Psoas muscle (tissue), 8 donors: ENCODE results near the gene EXOSC5. TPM values are rescaled to one million over a fixed set of nuclear protein-coding genes. Genes with fewer than 3 reads are reported as not detected.

Experiments used
- ATAC-seq, 4 donors: fragments of 200-7000 bp; cut with Tn5 transposase; one replicate each; pipeline ENCODE4 v1.9.1; 2020; ENCODE audit warnings: moderate library complexity in 3 of 4, mild to moderate bottlenecking in 2 of 4
- DNase-seq, 2 donors: peaks; one replicate each; pipeline ENCODE4 v3.0.0-alpha.2; 2020
- H3K27ac ChIP-seq: fragments of 200-600 bp; one replicate; pipeline ENCODE4 v1.8.0; 2022
- H3K27me3 ChIP-seq, 3 donors: fragments of 200-600 bp in 1 of 3; one replicate each; pipeline versions ENCODE4 v1.6.1 to v1.8.0; 2013 to 2022; ENCODE audit warnings: low read length in 2 of 3, mild to moderate bottlenecking in 2 of 3, moderate library complexity in 1 of 3; ENCODE audit not compliant: insufficient read depth in 3 of 3
- H3K36me3 ChIP-seq, 2 donors: fragments of 200-600 bp in 1 of 2; one replicate each; pipeline versions ENCODE4 v1.6.1 to v1.8.0; 2013 to 2022; ENCODE audit warnings: low read depth in 1 of 2, mild to moderate bottlenecking in 1 of 2, moderate library complexity in 1 of 2; ENCODE audit not compliant: insufficient read depth in 1 of 2
- H3K4me1 ChIP-seq: fragments of 200-600 bp; one replicate; pipeline ENCODE4 v1.8.0; 2022
- H3K4me3 ChIP-seq: fragments of 200-600 bp; one replicate; pipeline ENCODE4 v1.8.0; 2022; ENCODE audit warnings: mild to moderate bottlenecking
- H3K9me3 ChIP-seq: fragments of 200-600 bp; one replicate; pipeline ENCODE4 v1.8.0; 2022
- CTCF ChIP-seq: fragments of 200-600 bp; IDR thresholded peaks from one replicate; pipeline ENCODE4 v1.8.0; 2022; ENCODE audit warnings: antibody characterized with exemption
- WGBS, 3 donors: extraction: QIAGEN DNeasy Blood & Tissue Kit; methylation state at CpG; one replicate each; pipeline versions ENCODE4 v1.1.6 to v1.1.7; 2013; 5-methylcytosine and 5-hydroxymethylcytosine counted together
- intact Hi-C, 2 donors: fragments of 100-400 bp; cut with DNase I; formaldehyde crosslinking; loops; one replicate each; pipeline versions ENCODE4 v1.11.0 to v1.14.2; 2022
- polyA plus RNA-seq, 3 donors: library from polyadenylated mRNA; stranded (reverse); fragments of 200-250 nt; gene quantifications; one replicate each; pipeline ENCODE4 v1.2.3, GENCODE V29; 2013
- total RNA-seq, 4 donors: library from RNA; stranded (reverse); fragmentation: NEBNext Ultra II Directional in 2 of 4; extraction: Animal tissue kit (Norgen Biotek cat#: 25700) in 2 of 4; gene quantifications; one replicate each; pipeline versions ENCODE4 v1.2.1 to v1.2.4, GENCODE V29; 2021 to 2023
- donor health status: healthy with polysubstance abuse.
- donor health status: DM: no; HTN: no; CAD: no; lungs with moderate emphysema.
- donor health status: Bipolar disorder and iron deficiency.
- donor health status: healthy.
- donor health status: DM: yes; HTN: yes; CAD: no.
- donor health status: DM: no; HTN: no; CAD: no.
- donor health status: DM: no; HTN: no; CAD: no.
- donor health status: DM: yes; HTN: yes; CAD: no.

The EXOSC5 gene
- total and polyA plus RNA-seq, 7 donors: 25.4 to 78.8 (median 41.9) TPM

GRCh38 chr19:41341669-41342490, 55.3 kb downstream of the EXOSC5 start:
- DNase-seq (no peak), ATAC-seq (no peak)
- no peaks in the 10 kb centered on the region for H3K27me3 ChIP-seq
- H3K4me3 ChIP-seq: no peak overlapping the region
- no peak for TF ChIP-seq CTCF
- no peak overlapping the region for H3K27ac ChIP-seq
- H3K4me1 ChIP-seq: no peaks in the 10 kb centered on the region
- intact Hi-C loops: no loop called here
- no peaks in the 10 kb centered on the region for H3K9me3 ChIP-seq
- peaks cover 0 to 6% of the 10 kb centered on the region in 2 donors for H3K36me3 ChIP-seq
- WGBS, 3 donors: 87 to 90% (median 88%) methylated on average over 20 of the region's 20 CpGs

GRCh38 chr19:41339936-41340335, 57.2 kb downstream of the EXOSC5 start:
- Histone ChIP-seq H3K27me3 (no peaks in the 10 kb centered on the region), H3K9me3 (no peaks in the 10 kb centered on the region), H3K27ac (no peak overlapping the region), H3K36me3 (peaks cover 0 to 3% of the 10 kb centered on the region in 2 donors), H3K4me3 (no peak overlapping the region), H3K4me1 (no peaks in the 10 kb centered on the region)
- intact Hi-C loops: no loop called here
- TF ChIP-seq CTCF: no peak
- DNase-seq (no peak), ATAC-seq (no peak)
- WGBS, 3 donors: 95 to 97% (median 97%) methylated on average over 5 of the region's 5 CpGs

Other genes with a start within 250 kb of the EXOSC5 start
- gene CYP2S1, start 204.1 kb downstream of the EXOSC5 start, total RNA-seq: 1 to 10 TPM in 1 of 4 donors, under 1 TPM in 3; 0.27 to 1.1 (median 0.62) TPM
- gene CYP2S1, start 204.1 kb downstream of the EXOSC5 start, polyA plus RNA-seq: under 1 TPM; 0.10 to 0.56 (median 0.26) TPM
- gene AXL, start 178.1 kb downstream of the EXOSC5 start, total RNA-seq: 10 to 100 TPM in 2 of 4 donors, 1 to 10 TPM in 2; 8.4 to 13.6 (median 11.0) TPM
- gene AXL, start 178.1 kb downstream of the EXOSC5 start, polyA plus RNA-seq: 1 to 10 TPM; 3.3 to 4.4 (median 4.3) TPM
- gene HNRNPUL1, start 133.0 kb downstream of the EXOSC5 start, total RNA-seq: 100 to 1,000 TPM in 2 of 4 donors, 10 to 100 TPM in 2; 82.2 to 129 (median 105) TPM
- 10 to 100 TPM; 54.3 to 82.3 (median 69.2) TPM for gene HNRNPUL1, start 133.0 kb downstream of the EXOSC5 start, polyA plus RNA-seq
- gene CCDC97, start 87.2 kb downstream of the EXOSC5 start, total RNA-seq: 10 to 100 TPM; 15.5 to 25.7 (median 21.6) TPM
- 10 to 100 TPM; 13.7 to 23.7 (median 19.9) TPM for gene CCDC97, start 87.2 kb downstream of the EXOSC5 start, polyA plus RNA-seq
- 10 to 100 TPM in 2 of 4 donors, 1 to 10 TPM in 2; 8.2 to 10.8 (median 10.1) TPM for gene TGFB1, start 43.4 kb downstream of the EXOSC5 start, total RNA-seq
- 10 to 100 TPM in 1 of 3 donors, 1 to 10 TPM in 2; 2.8 to 10.5 (median 3.2) TPM for gene TGFB1, start 43.4 kb downstream of the EXOSC5 start, polyA plus RNA-seq
- 1 to 10 TPM; 1.7 to 2.5 (median 2.0) TPM for gene B9D2, start 33.2 kb downstream of the EXOSC5 start, total RNA-seq
- 10 to 100 TPM in 1 of 3 donors, 1 to 10 TPM in 2; 7.9 to 13.1 (median 9.3) TPM for gene B9D2, start 33.2 kb downstream of the EXOSC5 start, polyA plus RNA-seq
- 1 to 10 TPM; 1.4 to 2.6 (median 1.7) TPM for gene TMEM91, start 20.8 kb downstream of the EXOSC5 start, total RNA-seq
- gene TMEM91, start 20.8 kb downstream of the EXOSC5 start, polyA plus RNA-seq: 1 to 10 TPM in 2 of 3 donors, under 1 TPM in 1; 0.88 to 3.1 (median 2.5) TPM
- 10 to 100 TPM; 31.5 to 45.1 (median 39.8) TPM for gene BCKDHA, start 459 bp upstream of the EXOSC5 start, total RNA-seq
- 10 to 100 TPM; 34.9 to 58.8 (median 43.3) TPM for gene BCKDHA, start 459 bp upstream of the EXOSC5 start, polyA plus RNA-seq
- 1 to 10 TPM in 2 of 4 donors, under 1 TPM in 2; 0.55 to 1.9 (median 1.3) TPM for gene B3GNT8, start 30.0 kb upstream of the EXOSC5 start, total RNA-seq
- under 1 TPM; 0.59 to 0.96 (median 0.73) TPM for gene B3GNT8, start 30.0 kb upstream of the EXOSC5 start, polyA plus RNA-seq
- 10 to 100 TPM; 37.6 to 71.4 (median 59.5) TPM for gene DMAC2, start 42.6 kb upstream of the EXOSC5 start, total RNA-seq
- gene DMAC2, start 42.6 kb upstream of the EXOSC5 start, polyA plus RNA-seq: 100 to 1,000 TPM in 1 of 3 donors, 10 to 100 TPM in 2; 68.5 to 113 (median 88.8) TPM
- gene ERICH4, start 45.8 kb upstream of the EXOSC5 start, total RNA-seq: not detected
- under 1 TPM in 2 of 3 donors, not detected in 1; 0.09 to 0.10 TPM for gene ERICH4, start 45.8 kb upstream of the EXOSC5 start, polyA plus RNA-seq
- gene CEACAM21, start 178.8 kb upstream of the EXOSC5 start, total RNA-seq: under 1 TPM in 2 of 4 donors, not detected in 2; 0.21 to 0.28 TPM
- under 1 TPM; 0.05 to 0.48 (median 0.20) TPM for gene CEACAM21, start 178.8 kb upstream of the EXOSC5 start, polyA plus RNA-seq
- gene CEACAM4, start 229.7 kb upstream of the EXOSC5 start, total RNA-seq: under 1 TPM in 2 of 4 donors, not detected in 2; 0.17 to 0.73 TPM
- gene CEACAM4, start 229.7 kb upstream of the EXOSC5 start, polyA plus RNA-seq: under 1 TPM in 1 of 3 donors, not detected in 2; 0.03 TPM